Endometrial microvascular endothelial cells (primary cell): ENCODE data around the gene SLC22A7. TPM values are rescaled to one million over a fixed set of nuclear protein-coding genes. Genes with fewer than 3 reads are reported as not detected.
"Not testable (repeated sequence)": the region's sequence is repeated elsewhere in the genome, so short reads cannot be mapped to it uniquely, and the experiment has no call there.

Experiments used
- in situ Hi-C: cut with HindIII; loops from 2 replicates; pipeline ENCODE4 v1.10.0; 2017; ENCODE audit warnings: low sequenced_read_pairs, low pct_unique_long_range_greater_than_20kb; ENCODE audit errors: inconsistent ontology term
- total RNA-seq: library from RNA; depleted of rRNA; stranded (reverse); fragments of >200 nt; gene quantifications from one replicate; pipeline ENCODE4 v1.2.3, GENCODE V29; 2015; ENCODE audit errors: inconsistent ontology term

Gene SLC22A7
- total RNA-seq, 1 donor from 2014 or later: not detected

DNA sequence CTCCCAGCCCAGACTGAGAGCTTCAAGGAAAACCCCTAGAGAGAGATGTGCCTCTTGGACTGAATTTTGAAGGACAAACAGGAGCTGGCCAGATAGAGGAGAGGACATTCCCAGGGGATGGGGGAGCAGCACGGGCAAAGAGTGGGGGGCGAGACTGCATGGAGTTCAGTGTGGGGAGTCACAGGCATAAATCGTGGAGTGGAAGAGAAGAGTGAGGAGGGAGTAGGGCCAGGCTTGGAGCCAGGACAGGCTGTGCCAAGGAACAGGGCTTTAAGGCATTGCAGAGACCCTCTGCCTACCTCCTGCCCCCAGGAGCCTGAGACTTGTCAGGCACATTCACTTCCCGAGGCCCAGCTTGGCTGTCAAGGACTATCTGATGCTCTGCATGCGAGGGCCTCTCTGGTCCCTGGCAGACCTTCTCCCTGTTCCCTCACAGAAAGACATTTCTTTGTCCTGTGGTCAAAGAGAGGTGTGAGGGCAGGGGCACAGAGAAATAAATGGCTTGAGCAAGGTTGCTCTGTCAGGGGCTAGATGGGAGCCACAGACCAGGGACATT is 5.2 kb upstream of the SLC22A7 start:
- in situ Hi-C loops: no loop called here

DNA sequence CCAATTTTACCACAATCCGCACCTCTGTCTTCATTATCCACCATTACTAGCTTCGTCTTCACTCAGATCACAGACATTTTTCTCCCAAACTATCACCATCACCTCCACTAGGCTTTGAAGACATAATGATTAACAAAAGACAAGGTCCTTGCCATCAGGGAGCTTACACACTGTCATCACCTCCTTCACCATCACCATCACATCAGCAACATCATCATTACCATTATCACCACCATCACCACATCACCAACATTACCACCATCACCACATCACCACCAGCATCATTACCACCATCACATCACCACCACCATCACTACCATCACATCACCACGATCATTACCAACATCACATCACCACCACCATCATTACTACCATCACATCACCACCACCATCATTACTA is 4.4 kb upstream of the SLC22A7 start:
- in situ Hi-C loops: no loop called here

DNA sequence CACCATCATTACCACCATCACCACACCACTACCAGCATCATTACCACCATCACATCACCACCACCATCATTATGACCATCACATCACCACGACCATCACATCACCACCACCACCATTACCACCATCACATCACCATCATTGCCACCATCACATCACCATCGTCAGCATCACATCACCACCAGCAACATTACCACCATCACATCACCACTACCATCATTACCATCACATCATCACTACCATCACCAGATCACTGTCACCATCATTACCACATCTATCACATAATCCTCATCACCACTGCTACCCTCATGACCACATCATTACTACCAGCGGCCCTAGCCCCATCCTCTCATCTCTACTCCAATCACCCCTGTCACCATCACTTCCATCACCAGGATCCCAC is 3.5 kb upstream of the SLC22A7 start:
- in situ Hi-C loops: no loop called here

DNA sequence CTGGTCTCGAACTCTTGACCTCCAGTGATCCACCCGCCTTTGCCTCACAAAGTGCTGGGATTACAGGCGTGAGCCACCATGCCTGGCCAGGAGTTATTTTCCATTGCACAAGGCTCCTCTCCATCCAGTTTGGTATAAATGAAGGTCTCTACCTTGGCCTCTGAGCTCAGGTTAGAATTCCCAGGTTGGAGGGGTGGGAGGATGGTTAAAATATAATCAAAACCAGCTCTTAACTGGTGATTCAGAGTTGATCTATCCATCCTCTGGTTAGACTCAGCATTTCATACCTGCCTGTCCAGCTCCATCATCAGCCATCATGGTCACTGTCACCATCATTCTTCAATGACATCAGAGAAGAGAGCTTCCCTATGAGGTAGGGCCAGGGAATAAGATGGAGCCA is 2.6 kb upstream of the SLC22A7 start:
- in situ Hi-C loops: no loop called here

DNA sequence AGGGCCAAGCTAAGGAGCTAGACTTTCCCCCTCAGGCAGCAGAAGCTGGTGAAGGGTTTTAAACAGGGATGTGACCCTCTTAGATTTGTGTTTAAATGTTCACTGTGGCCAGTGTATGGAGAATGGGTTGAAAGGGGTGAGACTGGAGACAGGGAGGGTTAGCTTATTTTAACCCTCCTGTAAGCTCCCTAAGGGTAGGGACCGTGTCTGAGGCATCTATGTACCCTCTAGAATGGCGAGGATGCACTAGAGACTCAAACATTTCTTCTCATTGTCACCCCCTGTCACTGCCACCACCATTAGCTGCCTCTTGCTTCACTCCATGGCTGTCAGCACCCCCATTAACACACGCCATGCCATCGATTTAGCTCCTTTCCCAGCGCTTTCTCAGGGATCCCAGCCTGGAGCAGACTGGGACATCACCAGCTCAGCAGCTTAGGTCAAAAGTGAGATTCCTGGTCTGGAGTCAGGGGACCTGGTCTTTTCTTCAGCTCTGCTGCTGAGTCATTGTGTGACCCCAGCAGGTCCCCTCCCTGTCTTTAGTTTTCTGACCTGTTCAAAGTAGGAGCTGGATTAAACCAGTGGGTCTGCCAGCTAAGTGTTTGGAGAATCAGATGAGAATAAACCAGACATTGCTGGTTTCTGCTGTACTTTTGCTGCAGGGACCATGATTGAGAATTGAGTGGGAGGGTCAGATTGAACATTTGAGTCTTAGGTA is 1.1 kb upstream of the SLC22A7 start:
- in situ Hi-C loops: no loop called here

DNA sequence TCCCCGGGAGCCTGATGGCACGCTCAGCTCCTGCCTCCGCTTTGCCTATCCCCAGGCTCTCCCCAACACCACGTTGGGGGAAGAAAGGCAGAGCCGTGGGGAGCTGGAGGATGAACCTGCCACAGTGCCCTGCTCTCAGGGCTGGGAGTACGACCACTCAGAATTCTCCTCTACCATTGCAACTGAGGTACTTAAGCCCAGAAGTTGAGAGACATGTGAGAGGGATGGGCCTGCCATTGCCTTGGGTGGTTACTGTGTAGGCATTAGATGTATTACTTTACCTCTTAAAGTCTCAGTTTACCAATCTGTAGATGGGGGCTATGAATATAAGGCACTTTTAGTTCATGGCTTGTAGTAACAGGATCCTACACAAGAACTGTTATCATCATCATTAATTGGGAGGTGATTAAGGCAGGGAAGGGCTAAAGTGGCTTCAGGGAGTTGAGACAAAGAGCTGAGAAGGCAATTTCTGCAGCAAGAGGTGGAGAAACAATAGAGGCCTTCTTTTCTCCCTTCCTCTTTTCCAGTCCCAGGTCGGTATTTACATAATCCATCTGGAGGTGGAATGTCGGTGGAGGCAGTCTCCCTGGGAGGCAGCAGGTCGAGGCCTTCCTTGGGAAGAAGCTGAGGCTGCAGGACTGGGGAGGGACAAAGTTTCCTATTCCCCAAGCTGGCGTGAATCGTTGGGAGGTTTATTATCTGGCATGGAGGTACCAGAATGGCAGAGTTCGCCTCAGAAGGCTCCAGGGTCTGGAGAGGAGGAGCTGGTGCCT is 691 bp downstream of the SLC22A7 start:
- in situ Hi-C loops: no loop called here

DNA sequence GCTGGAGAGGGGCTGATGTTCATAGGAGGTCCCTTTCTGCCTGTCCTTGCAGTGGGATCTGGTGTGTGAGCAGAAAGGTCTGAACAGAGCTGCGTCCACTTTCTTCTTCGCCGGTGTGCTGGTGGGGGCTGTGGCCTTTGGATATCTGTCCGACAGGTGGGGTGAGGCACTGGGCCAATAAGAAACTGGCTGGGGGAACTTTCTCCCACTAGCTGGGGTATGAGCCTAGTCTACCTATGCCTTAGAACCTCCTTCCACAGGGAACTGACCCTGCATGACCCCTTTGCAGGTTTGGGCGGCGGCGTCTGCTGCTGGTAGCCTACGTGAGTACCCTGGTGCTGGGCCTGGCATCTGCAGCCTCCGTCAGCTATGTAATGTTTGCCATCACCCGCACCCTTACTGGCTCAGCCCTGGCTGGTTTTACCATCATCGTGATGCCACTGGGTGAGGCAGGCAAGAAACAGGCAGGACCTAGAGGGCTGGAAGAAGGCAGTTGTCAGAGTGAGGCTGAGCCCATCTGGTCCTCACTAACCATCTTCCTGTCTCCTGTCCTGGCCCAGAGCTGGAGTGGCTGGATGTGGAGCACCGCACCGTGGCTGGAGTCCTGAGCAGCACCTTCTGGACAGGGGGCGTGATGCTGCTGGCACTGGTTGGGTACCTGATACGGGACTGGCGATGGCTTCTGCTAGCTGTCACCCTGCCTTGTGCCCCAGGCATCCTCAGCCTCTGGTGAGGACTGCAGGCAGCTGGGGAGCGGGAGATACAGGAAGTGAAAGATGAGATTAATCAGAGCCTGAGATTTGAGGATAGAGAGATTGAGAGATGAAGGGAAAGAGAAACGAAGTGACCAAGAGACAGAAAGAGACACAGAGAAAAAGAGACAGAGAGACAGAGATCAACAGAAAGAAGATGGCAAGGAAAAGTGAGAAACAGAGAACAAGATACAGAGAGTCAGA is 1.6 kb downstream of the SLC22A7 start:
- in situ Hi-C loops: no loop called here

DNA sequence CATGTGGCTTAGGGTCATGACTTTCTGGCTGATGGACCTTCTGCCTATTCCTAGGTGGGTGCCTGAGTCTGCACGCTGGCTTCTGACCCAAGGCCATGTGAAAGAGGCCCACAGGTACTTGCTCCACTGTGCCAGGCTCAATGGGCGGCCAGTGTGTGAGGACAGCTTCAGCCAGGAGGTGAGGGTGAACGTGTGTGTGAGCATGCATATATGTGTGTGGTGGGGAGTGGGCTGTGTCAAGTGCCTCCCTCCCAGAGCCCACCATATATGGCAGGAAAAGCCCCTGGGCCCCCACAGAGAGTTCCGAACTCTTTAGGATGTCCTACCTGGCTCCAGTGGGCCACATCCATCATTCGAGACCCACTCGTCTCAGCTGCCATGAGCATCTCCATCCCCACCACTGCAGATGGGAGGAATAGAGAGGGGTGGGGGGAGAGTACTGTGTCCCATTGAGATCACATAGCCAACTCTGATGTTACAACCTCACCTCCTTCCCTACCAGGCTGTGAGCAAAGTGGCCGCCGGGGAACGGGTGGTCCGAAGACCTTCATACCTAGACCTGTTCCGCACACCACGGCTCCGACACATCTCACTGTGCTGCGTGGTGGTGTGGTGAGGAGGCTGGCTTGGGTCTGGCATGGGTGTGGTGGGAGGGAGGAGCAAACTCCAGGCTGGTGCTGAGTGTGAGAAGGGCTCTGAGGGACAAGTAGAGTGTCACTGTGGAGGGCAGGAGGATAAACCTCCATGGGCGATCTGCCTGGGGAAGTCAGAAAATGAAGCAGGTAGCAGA is 3.2 kb downstream of the SLC22A7 start:
- in situ Hi-C loops: no loop called here

DNA sequence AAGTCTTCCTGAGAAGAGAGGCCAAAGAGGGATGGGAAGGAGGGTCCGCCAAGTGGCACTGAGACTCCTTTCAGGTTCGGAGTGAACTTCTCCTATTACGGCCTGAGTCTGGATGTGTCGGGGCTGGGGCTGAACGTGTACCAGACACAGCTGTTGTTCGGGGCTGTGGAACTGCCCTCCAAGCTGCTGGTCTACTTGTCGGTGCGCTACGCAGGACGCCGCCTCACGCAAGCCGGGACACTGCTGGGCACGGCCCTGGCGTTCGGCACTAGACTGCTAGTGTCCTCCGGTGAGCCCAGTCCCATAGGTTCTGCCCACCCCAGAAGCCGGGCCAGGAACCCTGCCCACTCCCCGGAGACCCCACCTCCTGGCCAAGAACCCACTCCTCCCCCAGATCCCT is 4.1 kb downstream of the SLC22A7 start:
- in situ Hi-C loops: no loop called here

DNA sequence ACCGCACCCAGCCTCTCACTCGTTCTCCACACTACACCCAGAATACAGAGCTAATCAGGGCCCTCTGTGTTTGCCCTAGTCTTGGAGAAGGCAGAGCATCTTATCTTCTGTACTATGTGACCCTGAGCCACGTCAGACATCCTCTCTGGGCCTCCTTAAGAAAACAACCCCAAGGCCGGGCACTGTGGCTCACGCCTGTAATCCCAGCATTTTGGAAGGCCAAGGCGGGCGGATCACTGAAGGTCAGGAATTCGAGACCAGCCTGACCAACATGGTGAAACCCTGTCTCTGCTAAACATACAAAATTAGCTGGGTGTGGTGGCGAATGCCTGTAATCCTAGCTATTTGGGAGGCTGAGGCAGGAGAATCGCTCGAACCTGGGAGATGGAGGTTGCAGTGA is 4.9 kb downstream of the SLC22A7 start:
- in situ Hi-C loops: not testable (repeated sequence)

DNA sequence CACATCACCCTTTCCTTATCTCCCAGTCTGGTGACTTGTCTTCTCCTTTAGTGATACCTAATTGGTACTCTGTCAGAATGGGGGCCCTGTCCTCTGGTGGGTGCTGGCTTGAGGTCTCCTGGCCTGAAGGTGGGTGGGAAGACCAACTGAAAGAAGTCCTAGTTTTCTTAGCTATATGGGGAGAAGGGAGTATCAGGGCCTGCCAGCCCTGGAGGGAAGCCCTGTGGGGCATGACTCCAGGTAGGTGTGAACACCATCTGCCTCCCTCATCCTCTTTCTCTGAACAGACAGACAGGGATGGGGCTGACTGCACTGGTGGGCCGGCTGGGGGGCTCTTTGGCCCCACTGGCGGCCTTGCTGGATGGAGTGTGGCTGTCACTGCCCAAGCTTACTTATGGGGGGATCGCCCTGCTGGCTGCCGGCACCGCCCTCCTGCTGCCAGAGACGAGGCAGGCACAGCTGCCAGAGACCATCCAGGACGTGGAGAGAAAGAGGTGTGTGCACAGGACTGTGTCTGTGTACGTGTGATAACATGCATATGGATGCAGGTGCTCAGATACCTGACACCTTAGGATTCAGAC is 5.8 kb downstream of the SLC22A7 start:
- in situ Hi-C loops: no loop called here

DNA sequence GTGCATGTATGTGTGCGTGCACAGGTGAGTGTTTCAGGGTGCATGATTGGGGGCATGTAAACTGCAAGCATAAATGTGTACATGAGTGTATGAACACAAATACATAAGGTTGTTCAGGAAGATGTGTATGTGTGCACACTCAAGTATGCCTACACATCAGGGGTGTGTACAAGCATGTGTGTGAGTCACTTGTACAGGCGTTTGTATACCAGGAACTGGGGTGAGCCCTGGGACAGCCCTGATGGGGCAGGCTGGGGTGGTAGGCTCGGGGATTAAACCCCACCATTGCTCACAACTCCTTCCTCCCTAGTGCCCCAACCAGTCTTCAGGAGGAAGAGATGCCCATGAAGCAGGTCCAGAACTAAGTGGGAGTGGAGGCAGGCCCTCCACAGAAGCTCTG is 6.3 kb downstream of the SLC22A7 start:
- in situ Hi-C loops: no loop called here

DNA sequence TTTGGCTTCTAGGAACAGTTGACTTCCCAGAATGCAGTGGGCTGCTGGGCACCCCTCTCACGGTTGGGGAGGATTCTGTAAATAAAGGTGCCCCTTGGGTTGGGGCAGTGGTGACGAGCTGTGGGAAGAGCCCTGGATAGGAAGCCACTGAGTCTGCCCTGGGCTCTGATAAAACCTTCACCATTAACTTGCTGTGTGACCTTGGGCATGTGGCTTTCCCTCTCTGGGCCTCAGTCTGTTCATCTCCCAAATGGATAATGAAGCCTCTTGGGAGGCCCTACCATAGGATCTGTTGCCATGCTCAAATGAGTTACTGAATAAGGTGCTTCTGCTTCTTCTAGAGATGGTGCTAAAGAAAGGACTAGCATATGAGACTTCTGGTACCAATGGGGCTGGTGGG is 6.8 kb downstream of the SLC22A7 start:
- in situ Hi-C loops: no loop called here

DNA sequence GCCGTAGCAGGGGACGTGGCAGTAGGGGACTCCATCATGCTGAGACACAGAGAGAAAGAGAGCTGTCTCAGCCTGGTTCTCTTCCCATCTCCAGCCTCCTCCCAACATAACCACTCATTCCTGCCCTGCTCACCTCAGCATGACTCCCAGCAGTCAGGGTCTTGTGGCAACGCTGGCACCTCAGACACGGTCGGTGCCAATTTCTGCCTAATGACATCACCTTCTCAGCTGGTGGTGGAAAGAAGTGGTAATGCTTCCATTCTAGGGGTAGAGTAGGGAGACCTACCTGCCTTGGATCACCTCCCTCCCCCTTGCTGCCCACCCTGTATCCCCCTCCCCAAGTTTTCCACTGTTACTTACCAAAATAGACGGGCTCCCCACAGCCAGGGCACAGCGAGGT is 8.0 kb downstream of the SLC22A7 start:
- in situ Hi-C loops: no loop called here

DNA sequence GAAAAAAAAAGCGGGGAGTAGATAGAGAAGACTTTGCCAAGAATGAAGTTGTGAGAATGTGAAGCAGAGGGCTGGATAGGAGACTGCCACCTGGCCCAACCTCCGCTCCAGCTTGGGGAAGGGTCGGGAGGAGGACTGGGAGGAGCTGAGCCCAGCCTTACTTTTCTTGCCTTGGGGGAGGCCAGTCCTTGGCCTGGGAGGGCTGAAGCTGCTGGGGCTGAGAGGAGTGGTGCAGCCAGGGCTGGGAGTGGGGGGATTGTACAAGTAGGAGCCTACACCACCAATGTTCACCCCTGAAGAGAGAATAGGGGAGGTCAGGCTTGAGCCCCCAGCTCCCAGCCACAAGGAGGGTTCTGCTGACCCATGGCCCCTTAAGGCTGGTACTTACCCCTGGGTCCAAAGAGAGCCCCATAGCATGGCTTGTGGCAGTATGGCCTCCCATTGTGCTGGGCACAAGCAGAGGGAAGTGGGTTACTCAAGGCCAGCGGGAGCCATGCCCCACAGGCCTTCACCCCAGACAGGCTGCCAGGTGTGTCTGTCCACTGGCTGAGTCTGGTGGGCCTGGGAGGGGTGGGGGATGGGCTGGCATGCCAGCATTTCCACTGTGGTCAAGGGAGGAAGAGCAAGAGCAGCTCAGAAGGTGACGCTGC is 9.5 kb downstream of the SLC22A7 start:
- in situ Hi-C loops: no loop called here

DNA sequence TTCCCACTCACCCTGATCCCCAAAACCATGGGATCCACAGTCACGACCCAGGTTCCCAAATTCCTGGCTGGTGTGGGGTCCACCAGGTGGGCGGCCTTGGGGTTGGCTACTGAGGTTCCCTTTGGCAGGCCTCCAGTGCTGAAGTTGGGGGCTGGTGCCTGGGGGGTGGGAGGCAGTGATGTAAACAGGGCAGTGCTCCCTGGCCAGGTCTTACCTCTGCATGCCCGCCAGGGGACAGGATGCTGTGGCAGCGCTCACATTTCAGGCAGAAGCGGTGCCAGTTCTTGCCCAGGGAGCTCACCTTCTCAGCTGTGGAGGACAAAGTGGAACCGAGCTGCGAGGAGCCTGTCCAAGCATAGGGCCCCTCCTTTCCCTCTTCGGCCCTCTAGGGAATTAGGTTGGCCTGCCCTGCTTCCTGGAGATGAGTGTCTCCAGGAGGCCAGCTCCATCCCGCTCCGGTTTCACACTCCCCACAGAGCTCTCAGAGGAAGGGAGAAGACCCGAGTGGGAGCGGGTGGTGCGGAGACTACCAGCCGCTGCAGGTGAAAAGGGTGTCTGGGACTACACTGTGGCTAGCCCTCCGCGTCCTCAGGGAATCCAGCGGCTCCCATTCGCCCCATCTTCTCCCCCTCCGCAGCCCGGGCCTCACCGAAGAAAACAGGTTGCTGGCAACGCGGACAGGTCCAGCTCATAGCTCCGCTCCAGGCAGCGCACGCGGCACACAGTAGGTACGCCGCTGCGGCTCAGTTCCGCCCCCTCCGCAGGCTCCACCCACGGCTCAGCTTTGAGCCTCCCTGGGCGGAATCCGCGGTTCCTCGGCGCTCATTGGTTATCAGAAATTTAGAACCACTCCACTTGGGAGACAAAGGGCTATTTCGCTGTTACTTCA is 10.3 kb downstream of the SLC22A7 start, which contains the start of gene CRIP3:
TSS of gene CRIP3 (minus strand) at position 726 of the 889 bp plus-strand sequence. CDS start at position 692, 34 bp downstream.
- in situ Hi-C loops: no loop called here
